GM19240 (cell line): ENCODE data around the gene MYO7B.

Experiments used
- DNase-seq: peaks from one replicate; pipeline ENCODE4 v3.0.0; 2011; ENCODE audit warnings: low spot score; ENCODE audit not compliant: insufficient read length

MYO7B gene

GRCh38 chr2:127636248-127637235 lies 101.1 kb downstream of the MYO7B start:
- DNase-seq = no peak

GRCh38 chr2:127637236-127637630 lies 101.8 kb downstream of the MYO7B start:
- DNase-seq = no peak

GRCh38 chr2:127637725-127638252 lies 102.3 kb downstream of the MYO7B start:
- DNase-seq = no peak

GRCh38 chr2:127638361-127639110 lies 103.1 kb downstream of the MYO7B start:
- no peak for DNase-seq

GRCh38 chr2:127639111-127639474 lies 103.6 kb downstream of the MYO7B start:
- no peak for DNase-seq

GRCh38 chr2:127640082-127641072 lies 104.9 kb downstream of the MYO7B start:
- DNase-seq = peak; percentile 42

- no peak for DNase-seq
Observed at GRCh38 chr2:127641133-127641532, 105.7 kb downstream of the MYO7B start.

GRCh38 chr2:127641846-127642507 lies 106.5 kb downstream of the MYO7B start:
- no peak for DNase-seq

- DNase-seq = no peak
Observed at GRCh38 chr2:127642706-127643438, 107.4 kb downstream of the MYO7B start.

GRCh38 chr2:127643439-127644065 lies 108.1 kb downstream of the MYO7B start:
- DNase-seq = no peak

GRCh38 chr2:127644066-127645025 lies 108.9 kb downstream of the MYO7B start:
- no peak for DNase-seq

GRCh38 chr2:127645026-127645394 lies 109.5 kb downstream of the MYO7B start:
- DNase-seq = no peak

GRCh38 chr2:127645395-127646291 lies 110.2 kb downstream of the MYO7B start, which contains the start of gene GPR17:
GPR17 (plus strand) TSS chr2:127646153; CDS start chr2:127650736, 4,583 bp downstream.
- no peak for DNase-seq

- no peak for DNase-seq
Observed at GRCh38 chr2:127646487-127647241, 111.2 kb downstream of the MYO7B start.

GRCh38 chr2:127647242-127648190 lies 112.0 kb downstream of the MYO7B start:
- DNase-seq = no peak
